Stomach (tissue), 4 donors: ENCODE measurements around the gene TRA2B.

Experiments
- CTCF ChIP-seq, 7 experiments: fragments of 450-650 bp in 4 of 7; fragments of 200-600 bp in 3 of 7; sonication (generic) in 3 of 7; IDR thresholded peaks; one replicate each; pipeline ENCODE4 v1.5.1; 2016 to 2019; ENCODE audit warnings: antibody characterized with exemption in 7 of 7, control low read depth in 2 of 7, mild to moderate bottlenecking in 1 of 7
- EP300 ChIP-seq: sonication (generic); formaldehyde crosslinking; IDR thresholded peaks from one replicate; pipeline ENCODE4 v1.6.1; 2017; ENCODE audit warnings: antibody characterized with exemption
- POLR2A ChIP-seq, 4 donors: fragments of 450-650 bp; IDR thresholded peaks; one replicate each; pipeline ENCODE4 v1.6.1; 2016; ENCODE audit warnings: antibody characterized with exemption in 4 of 4, control low read depth in 2 of 4, mild to moderate bottlenecking in 1 of 4, moderate library complexity in 1 of 4
- POLR2AphosphoS5 ChIP-seq, 3 donors: sonication (generic); formaldehyde crosslinking; IDR thresholded peaks; one replicate each; pipeline ENCODE4 v1.6.1; 2016; ENCODE audit warnings: antibody characterized with exemption in 3 of 3

- no peak for TF ChIP-seq CTCF (IDR thresholded peaks at IDR 0.05)
- TF ChIP-seq POLR2AphosphoS5 (IDR thresholded peaks at IDR 0.05): no peak
- TF ChIP-seq EP300: no peak
- TF ChIP-seq POLR2A (IDR thresholded peaks at IDR 0.05): no peak
Measured at GRCh38 chr3:185979721-185980121, 41.9 kb upstream of the TRA2B start.
